Tibial nerve (tissue), 4 donors: ENCODE data around the gene ELMO1. TPM values are rescaled to one million over a fixed set of nuclear protein-coding genes. Genes with fewer than 3 reads are reported as not detected.

Experiments
- DNase-seq, 2 donors: peaks; one replicate each; pipeline ENCODE4 v3.0.0-alpha.2; 2019; ENCODE audit warnings: low spot score in 2 of 2
- H3K27ac ChIP-seq, 4 donors: fragments of 200-600 bp; sonication (generic) in 3 of 4; one replicate each; pipeline ENCODE4 v1.5.1; 2017 to 2019; ENCODE audit warnings: mild to moderate bottlenecking in 1 of 4
- H3K27me3 ChIP-seq, 2 donors: fragments of 200-600 bp; sonication (generic) in 1 of 2; one replicate each; pipeline versions ENCODE4 v1.5.1 to v1.6.0; 2017 to 2019
- H3K36me3 ChIP-seq, 3 donors: fragments of 200-600 bp; sonication (generic); one replicate each; pipeline ENCODE4 v1.5.1; 2018 to 2019
- H3K4me1 ChIP-seq, 4 donors: fragments of 200-600 bp; sonication (generic) in 3 of 4; one replicate each; pipeline ENCODE4 v1.5.1; 2017 to 2019
- H3K4me3 ChIP-seq, 4 donors: fragments of 200-600 bp; sonication (generic) in 3 of 4; one replicate each; pipeline ENCODE4 v1.5.1; 2017 to 2019; ENCODE audit warnings: mild to moderate bottlenecking in 1 of 4, moderate library complexity in 1 of 4
- H3K9me3 ChIP-seq, 4 donors: fragments of 200-600 bp; sonication (generic) in 3 of 4; one replicate each; pipeline ENCODE4 v1.5.1; 2017 to 2019
- CTCF ChIP-seq, 5 experiments: fragments of 200-600 bp in 3 of 5; fragments of 450-650 bp in 2 of 5; sonication (generic) in 3 of 5; IDR thresholded peaks; one replicate each; pipeline ENCODE4 v1.5.1; 2016 to 2019; ENCODE audit warnings: antibody characterized with exemption in 5 of 5, mild to moderate bottlenecking in 3 of 5, moderate library complexity in 2 of 5
- EP300 ChIP-seq, 2 donors: sonication (generic); formaldehyde crosslinking; IDR thresholded peaks; one replicate each; pipeline ENCODE4 v1.6.1; 2017; ENCODE audit warnings: antibody characterized with exemption in 2 of 2, mild to moderate bottlenecking in 1 of 2
- POLR2A ChIP-seq, 2 donors: fragments of 450-650 bp; IDR thresholded peaks; one replicate each; pipeline ENCODE4 v1.6.1; 2017; ENCODE audit warnings: antibody characterized with exemption in 2 of 2, mild to moderate bottlenecking in 2 of 2, moderate library complexity in 2 of 2
- WGBS, 2 donors: methylation state at CpG; one replicate each; pipeline ENCODE4 v1.1.5; 2018; 5-methylcytosine and 5-hydroxymethylcytosine counted together
- total RNA-seq, 4 donors: library from RNA; depleted of rRNA; stranded (reverse); fragments of >200 nt; gene quantifications; one replicate each; pipeline ENCODE4 v1.1.0, GENCODE V29; 2016

ELMO1 gene
- total RNA-seq, 4 donors from 2014 or later, result 196 to 328 (median 268) TPM

GRCh38 chr7:37162106-37162505 lies 286.6 kb downstream of the ELMO1 start:
- Histone ChIP-seq H3K27ac (no peak overlapping the region), H3K36me3 (peaks cover 0 to 22% (median 0%) of the 10 kb centered on the region in 3 donors), H3K4me3 (no peak overlapping the region), H3K4me1 (no peaks in the 10 kb centered on the region), H3K27me3 (no peaks in the 10 kb centered on the region), H3K9me3 (peaks cover 0 to 10% (median 0%) of the 10 kb centered on the region in 4 donors)
- no peak for DNase-seq
- TF ChIP-seq POLR2A (IDR thresholded peaks at IDR 0.05) (no peak), EP300 (IDR thresholded peaks at IDR 0.05) (no peak), CTCF (IDR thresholded peaks at IDR 0.05) (no peak)
- 65 to 70% methylated on average over 5 of the region's 5 CpGs for WGBS, 2 donors

DNA sequence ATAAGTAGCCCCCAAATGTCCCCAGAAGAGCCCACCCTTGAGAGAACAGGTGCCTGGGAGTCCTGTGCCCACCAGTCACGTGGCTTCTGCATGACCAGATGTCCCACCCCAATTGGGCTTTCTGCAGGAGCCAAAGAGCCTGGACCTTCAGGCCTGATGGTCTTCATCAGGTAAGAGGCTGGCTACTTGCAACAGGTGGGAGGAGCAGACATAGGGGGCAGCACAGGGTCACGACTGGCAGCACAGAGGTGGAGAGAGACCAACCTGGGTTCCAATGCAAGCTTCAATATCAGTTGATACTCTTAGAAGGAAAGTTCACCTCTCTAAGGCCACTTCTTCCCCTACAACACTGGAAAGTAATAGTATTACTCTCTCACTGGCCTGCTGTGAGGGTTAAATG lies 288.0 kb downstream of the ELMO1 start:
- 68 to 88% methylated on average over 2 of the region's 2 CpGs for whole genome bisulfite sequencing, 2 donors
- no peak for DNase-seq
- peaks cover 0 to 10% (median 0%) of the 10 kb centered on the region in 4 donors for H3K9me3 ChIP-seq
- no peak overlapping the region for H3K4me3 ChIP-seq
- H3K4me1 ChIP-seq, result no peaks in the 10 kb centered on the region
- H3K27ac ChIP-seq, result no peak overlapping the region
- H3K36me3 ChIP-seq, result peaks cover 0 to 22% (median 0%) of the 10 kb centered on the region in 3 donors
- TF ChIP-seq POLR2A (IDR thresholded peaks at IDR 0.05) (no peak), CTCF (IDR thresholded peaks at IDR 0.05) (no peak), EP300 (IDR thresholded peaks at IDR 0.05) (no peak)
- H3K27me3 ChIP-seq, result no peaks in the 10 kb centered on the region

DNA sequence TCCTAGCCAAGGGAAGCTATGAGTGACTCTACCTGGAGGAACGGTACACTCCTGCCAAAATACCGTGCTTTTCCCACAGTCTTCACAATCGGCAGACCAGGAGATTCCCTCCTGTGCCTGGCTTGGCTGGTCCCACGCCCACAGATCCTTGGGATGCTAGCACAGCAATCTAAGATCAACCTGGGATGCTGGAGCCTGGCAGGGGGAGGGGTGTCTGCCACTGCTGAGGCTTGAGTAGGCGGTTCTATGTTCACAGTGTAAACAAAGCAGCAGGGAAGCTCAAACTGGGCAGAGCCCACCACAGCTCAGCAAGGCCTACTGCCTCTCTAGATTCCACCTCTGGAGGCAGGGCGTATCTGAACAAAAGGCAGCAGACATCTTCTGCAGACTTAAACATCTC lies 295.3 kb downstream of the ELMO1 start:
- 66 to 70% methylated on average over 6 of the region's 6 CpGs for WGBS, 2 donors
- no peak overlapping the region for H3K27ac ChIP-seq
- DNase-seq, result no peak
- no peaks in the 10 kb centered on the region for H3K27me3 ChIP-seq
- H3K36me3 ChIP-seq, result peaks cover 0 to 33% (median 0%) of the 10 kb centered on the region in 3 donors
- no peak overlapping the region for H3K4me3 ChIP-seq
- peaks cover 0 to 15% (median 0%) of the 10 kb centered on the region in 4 donors for H3K4me1 ChIP-seq
- peaks cover 0 to 5% (median 0%) of the 10 kb centered on the region in 4 donors for H3K9me3 ChIP-seq
- no peak for TF ChIP-seq CTCF (IDR thresholded peaks at IDR 0.05)
- no peak for TF ChIP-seq POLR2A (IDR thresholded peaks at IDR 0.05)
- no peak for TF ChIP-seq EP300 (IDR thresholded peaks at IDR 0.05)

DNA sequence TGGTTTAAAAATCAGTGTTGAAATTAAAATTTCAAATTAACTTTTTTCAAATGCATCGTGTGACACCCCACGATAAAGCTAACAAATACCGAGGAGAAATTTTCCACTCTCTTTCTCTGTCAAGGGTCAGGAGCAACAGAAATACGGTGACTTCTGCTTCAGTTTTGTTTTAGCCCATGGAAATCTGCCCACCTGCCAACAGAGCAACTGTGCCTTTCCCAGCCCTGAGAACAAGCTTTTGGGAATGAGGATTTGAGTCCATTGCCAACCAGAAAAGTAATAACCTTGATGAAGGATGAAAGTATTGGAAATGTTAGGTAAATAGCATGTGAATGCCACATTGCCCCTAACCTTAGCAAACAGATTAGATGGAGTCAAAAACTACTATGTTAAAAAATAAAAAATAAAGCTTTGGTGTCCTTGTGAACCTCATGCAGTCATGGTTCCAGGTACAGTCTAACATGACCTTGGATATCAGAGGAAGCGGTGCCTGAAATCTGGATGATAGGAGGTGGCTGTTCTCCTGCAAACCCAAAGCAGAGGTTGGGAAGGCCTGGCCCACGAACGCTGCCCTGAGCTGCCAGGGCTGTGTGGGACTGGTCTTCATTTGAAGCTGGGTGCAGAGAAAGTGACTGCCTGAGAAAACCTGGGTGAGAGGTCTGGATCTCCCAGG lies 296.8 kb downstream of the ELMO1 start:
- Histone ChIP-seq H3K36me3 (peaks cover 0 to 35% (median 0%) of the 10 kb centered on the region in 3 donors), H3K4me3 (no peak overlapping the region), H3K9me3 (no peaks in the 10 kb centered on the region), H3K27ac (no peak overlapping the region), H3K4me1 (peaks cover 0 to 15% (median 0%) of the 10 kb centered on the region in 4 donors), H3K27me3 (no peaks in the 10 kb centered on the region)
- no peak for DNase-seq
- 84 to 88% methylated on average over 7 of the region's 7 CpGs for WGBS, 2 donors
- no peak for TF ChIP-seq CTCF (IDR thresholded peaks at IDR 0.05)
- TF ChIP-seq EP300 (IDR thresholded peaks at IDR 0.05), result no peak
- no peak for TF ChIP-seq POLR2A (IDR thresholded peaks at IDR 0.05)

GRCh38 chr7:37150856-37151255 lies 297.8 kb downstream of the ELMO1 start:
- H3K27me3 ChIP-seq, result no peaks in the 10 kb centered on the region
- 85% methylated on average over 4 of the region's 4 CpGs for WGBS, 2 donors
- DNase-seq, result no peak
- H3K4me3 ChIP-seq, result no peak overlapping the region
- TF ChIP-seq EP300 (IDR thresholded peaks at IDR 0.05) (no peak), POLR2A (IDR thresholded peaks at IDR 0.05) (no peak), CTCF (IDR thresholded peaks at IDR 0.05) (no peak)
- H3K36me3 ChIP-seq, result peaks cover 0 to 35% (median 0%) of the 10 kb centered on the region in 3 donors
- peaks cover 0 to 15% (median 0%) of the 10 kb centered on the region in 4 donors for H3K4me1 ChIP-seq
- no peaks in the 10 kb centered on the region for H3K9me3 ChIP-seq
- H3K27ac ChIP-seq, result no peak overlapping the region
